HepG2 (cell line): ENCODE data around the gene NUCB1. TPM values are rescaled to one million over a fixed set of nuclear protein-coding genes. Genes with fewer than 3 reads are reported as not detected.

Experiments
- ARID3A ChIP-seq: IDR thresholded peaks from 2 replicates; pipeline ENCODE4 v1.6.1; 2012; ENCODE audit warnings: low read depth, low read length, improper control_type of control experiment
- ATF7-NPFF ChIP-seq: sonication (generic); formaldehyde crosslinking; IDR thresholded peaks from 2 replicates; pipeline ENCODE4 v1.8.1; 2023; ENCODE audit warnings: mild to moderate bottlenecking, low read depth, missing genetic modification reagents, moderate library complexity
- CREBL2 ChIP-seq: sonication (generic); formaldehyde crosslinking; IDR thresholded peaks from 2 replicates; pipeline ENCODE4 v1.8.1; 2023; ENCODE audit warnings: missing genetic modification reagents, mild to moderate bottlenecking, borderline replicate concordance
- FLYWCH1 ChIP-seq: sonication (generic); formaldehyde crosslinking; IDR thresholded peaks from 2 replicates; pipeline ENCODE4 v1.8.1; 2023; ENCODE audit warnings: mild to moderate bottlenecking, missing genetic modification reagents
- FOXC1 ChIP-seq: sonication (generic); formaldehyde crosslinking; IDR thresholded peaks from 2 replicates; pipeline ENCODE4 v1.8.0; 2022; ENCODE audit warnings: mild to moderate bottlenecking, missing genetic modification reagents, borderline replicate concordance
- KMT2A ChIP-seq: sonication (generic); formaldehyde crosslinking; IDR thresholded peaks from 2 replicates; pipeline ENCODE4 v1.4.0; 2020; ENCODE audit warnings: missing genetic modification reagents
- NR2F6 ChIP-seq, 2 experiments: IDR thresholded peaks; 2 replicates each; pipeline ENCODE4 v1.6.1; 2016; ENCODE audit warnings: antibody characterized with exemption in 1 of 2, mild to moderate bottlenecking in 1 of 2
- RFXAP ChIP-seq: sonication (generic); formaldehyde crosslinking; IDR thresholded peaks from 2 replicates; pipeline ENCODE4 v1.4.0; 2020; ENCODE audit warnings: missing genetic modification reagents, borderline replicate concordance
- SALL2 ChIP-seq: sonication (generic); formaldehyde crosslinking; IDR thresholded peaks from 2 replicates; pipeline ENCODE4 v1.8.1; 2023; ENCODE audit warnings: mild to moderate bottlenecking, missing genetic modification reagents, inconsistent platforms
- SATB2 ChIP-seq: sonication (generic); formaldehyde crosslinking; IDR thresholded peaks from 2 replicates; pipeline ENCODE4 v1.5.0; 2020; ENCODE audit warnings: missing genetic modification reagents
- SMC3 ChIP-seq: IDR thresholded peaks from 2 replicates; pipeline ENCODE4 v1.6.1; 2011; ENCODE audit warnings: low read length, improper control_type of control experiment
- SOX6 ChIP-seq, 2 experiments: fragments of 450-650 bp in 1 of 2; sonication (generic) in 1 of 2; formaldehyde crosslinking in 1 of 2; IDR thresholded peaks; 2 replicates each; pipeline versions ENCODE4 v1.4.0 to v1.6.1; 2017 to 2020; ENCODE audit warnings: antibody characterized with exemption in 1 of 2, mild to moderate bottlenecking in 1 of 2, missing genetic modification reagents in 1 of 2
- SP5 ChIP-seq: IDR thresholded peaks from 2 replicates; pipeline ENCODE4 v1.6.1; 2016; ENCODE audit warnings: low read depth, borderline replicate concordance
- TCF7L2 ChIP-seq: IDR thresholded peaks from 2 replicates; pipeline ENCODE4 v1.6.1; 2011; ENCODE audit warnings: mild to moderate bottlenecking, low read depth, low read length, moderate library complexity
- TGIF2 ChIP-seq: IDR thresholded peaks from 2 replicates; pipeline ENCODE4 v1.6.1; 2016; ENCODE audit warnings: control low read depth, missing compliant biosample characterization
- UBTF ChIP-seq: sonication (generic); formaldehyde crosslinking; IDR thresholded peaks from 2 replicates; pipeline ENCODE4 v1.4.0; 2020; ENCODE audit warnings: mild to moderate bottlenecking, missing genetic modification reagents
- ZNF329 ChIP-seq: sonication (generic); formaldehyde crosslinking; IDR thresholded peaks from 2 replicates; pipeline ENCODE4 v1.9.0; 2021; ENCODE audit warnings: low read depth, mild to moderate bottlenecking, missing genetic modification reagents
- ZNF562 ChIP-seq: sonication (generic); formaldehyde crosslinking; IDR thresholded peaks from 2 replicates; pipeline ENCODE4 v1.8.0; 2022; ENCODE audit warnings: missing genetic modification reagents, borderline replicate concordance
- ZNF614 ChIP-seq: IDR thresholded peaks from 2 replicates; pipeline ENCODE4 v1.6.1; 2018; ENCODE audit warnings: missing biosample characterization, missing genetic modification reagents, inconsistent platforms, borderline replicate concordance
- ZNF672 ChIP-seq: sonication (generic); formaldehyde crosslinking; IDR thresholded peaks from 2 replicates; pipeline ENCODE4 v1.8.1; 2022; ENCODE audit warnings: missing genetic modification reagents
- ZNF782 ChIP-seq: sonication (generic); formaldehyde crosslinking; IDR thresholded peaks from 2 replicates; pipeline ENCODE4 v1.4.0; 2020; ENCODE audit warnings: missing genetic modification reagents, mild to moderate bottlenecking, borderline replicate concordance
- ZNF788 ChIP-seq: sonication (generic); formaldehyde crosslinking; IDR thresholded peaks from 2 replicates; pipeline ENCODE4 v1.5.0; 2020; ENCODE audit warnings: mild to moderate bottlenecking, missing genetic modification reagents, borderline replicate concordance
- ZSCAN22 ChIP-seq: sonication (generic); formaldehyde crosslinking; IDR thresholded peaks from 2 replicates; pipeline ENCODE4 v1.4.0; 2020; ENCODE audit warnings: mild to moderate bottlenecking, missing genetic modification reagents
- ZXDC ChIP-seq: sonication (generic); formaldehyde crosslinking; IDR thresholded peaks from 2 replicates; pipeline ENCODE4 v1.5.0; 2020; ENCODE audit warnings: mild to moderate bottlenecking, missing genetic modification reagents
- polyA plus RNA-seq, 8 experiments: library from polyadenylated mRNA; depleted of rRNA in 3 of 8; stranded (reverse) in 7 of 8; unstranded in 1 of 8; fragments of >200 nt; fragmentation: Illumina TruSeq in 4 of 8; extraction: Trizol in 4 of 8; gene quantifications; 2 replicates each; pipeline versions ENCODE4 v1.2.1 to v1.2.3, GENCODE V29; 2011 to 2016; ENCODE audit warnings: low read depth in 4 of 8, missing spikeins in 1 of 8, mixed read lengths in 1 of 8; ENCODE audit not compliant: insufficient read depth in 1 of 8
- total RNA-seq, 5 experiments: library from RNA; depleted of rRNA; stranded (reverse); fragments of >200 nt; fragmentation: Illumina TruSeq; extraction: Trizol; gene quantifications; 2 replicates each; pipeline ENCODE4 v1.2.3, GENCODE V29; 2016; ENCODE audit warnings: low read depth in 1 of 5

The NUCB1 gene
- total and polyA plus RNA-seq, 2 of the 13 experiments (the other 11 are each of a cell fraction or from before 2014, with no cell fraction given): 82.3 to 106 TPM

- TF ChIP-seq NR2F6 (IDR thresholded peaks at IDR 0.05): peak; percentile 30; the same call in 1 of the 2 replicates
- peak; percentile 56 for TF ChIP-seq NR2F6 (CRISPR knock-in tag; IDR thresholded peaks at IDR 0.05)
- TF ChIP-seq UBTF: no peak
- TF ChIP-seq ZNF782 (CRISPR knock-in tag): no peak
- no peak for TF ChIP-seq ZNF614
- TF ChIP-seq FLYWCH1 (CRISPR knock-in tag): no peak
- no peak for TF ChIP-seq SOX6 (IDR thresholded peaks at IDR 0.05)
- peak; percentile 41; the same call in 1 of the 2 replicates for TF ChIP-seq SOX6 (CRISPR knock-in tag; IDR thresholded peaks at IDR 0.05)
- TF ChIP-seq CREBL2 (CRISPR knock-in tag): no peak
- peak; percentile 33; the same call in 1 of the 2 replicates for TF ChIP-seq ZNF788 (CRISPR knock-in tag)
- no peak for TF ChIP-seq ZNF329 (CRISPR knock-in tag)
- TF ChIP-seq TCF7L2: no peak
- TF ChIP-seq ZNF672 (CRISPR knock-in tag): no peak
- no peak for TF ChIP-seq ZXDC
- no peak for TF ChIP-seq SATB2 (CRISPR knock-in tag)
- TF ChIP-seq FOXC1: no peak
- TF ChIP-seq SP5 (CRISPR knock-in tag): peak; percentile 43
- TF ChIP-seq ZNF562 (CRISPR knock-in tag): no peak
- no peak for TF ChIP-seq SALL2 (CRISPR knock-in tag)
- TF ChIP-seq ZSCAN22 (CRISPR knock-in tag): no peak
- no peak for TF ChIP-seq TGIF2 (CRISPR knock-in tag)
- no peak for TF ChIP-seq KMT2A (CRISPR knock-in tag)
- TF ChIP-seq ARID3A: no peak
- TF ChIP-seq RFXAP (CRISPR knock-in tag): peak; percentile 78
- no peak for TF ChIP-seq SMC3
- peak; percentile 48; the same call in 1 of the 2 replicates for TF ChIP-seq ATF7-NPFF (CRISPR knock-in tag)
These were observed at the start of gene NUCB1 (continued) for GRCh38 chr19:48899781-48900476.
